Hematopoietic multipotent progenitor cell treated with erythropoietin and hydrocortisone succinate and interleukin-3 and kit ligand, for 4 days (in vitro differentiated cells): ENCODE data around the gene ADAMTS7.
"Not testable (repeated sequence)": the region's sequence is repeated elsewhere in the genome, so short reads cannot be mapped to it uniquely, and the experiment has no call there.

Source experiments
- DNase-seq: peaks from one replicate; pipeline ENCODE4 v3.0.0-alpha.2; 2015

The ADAMTS7 gene

DNA sequence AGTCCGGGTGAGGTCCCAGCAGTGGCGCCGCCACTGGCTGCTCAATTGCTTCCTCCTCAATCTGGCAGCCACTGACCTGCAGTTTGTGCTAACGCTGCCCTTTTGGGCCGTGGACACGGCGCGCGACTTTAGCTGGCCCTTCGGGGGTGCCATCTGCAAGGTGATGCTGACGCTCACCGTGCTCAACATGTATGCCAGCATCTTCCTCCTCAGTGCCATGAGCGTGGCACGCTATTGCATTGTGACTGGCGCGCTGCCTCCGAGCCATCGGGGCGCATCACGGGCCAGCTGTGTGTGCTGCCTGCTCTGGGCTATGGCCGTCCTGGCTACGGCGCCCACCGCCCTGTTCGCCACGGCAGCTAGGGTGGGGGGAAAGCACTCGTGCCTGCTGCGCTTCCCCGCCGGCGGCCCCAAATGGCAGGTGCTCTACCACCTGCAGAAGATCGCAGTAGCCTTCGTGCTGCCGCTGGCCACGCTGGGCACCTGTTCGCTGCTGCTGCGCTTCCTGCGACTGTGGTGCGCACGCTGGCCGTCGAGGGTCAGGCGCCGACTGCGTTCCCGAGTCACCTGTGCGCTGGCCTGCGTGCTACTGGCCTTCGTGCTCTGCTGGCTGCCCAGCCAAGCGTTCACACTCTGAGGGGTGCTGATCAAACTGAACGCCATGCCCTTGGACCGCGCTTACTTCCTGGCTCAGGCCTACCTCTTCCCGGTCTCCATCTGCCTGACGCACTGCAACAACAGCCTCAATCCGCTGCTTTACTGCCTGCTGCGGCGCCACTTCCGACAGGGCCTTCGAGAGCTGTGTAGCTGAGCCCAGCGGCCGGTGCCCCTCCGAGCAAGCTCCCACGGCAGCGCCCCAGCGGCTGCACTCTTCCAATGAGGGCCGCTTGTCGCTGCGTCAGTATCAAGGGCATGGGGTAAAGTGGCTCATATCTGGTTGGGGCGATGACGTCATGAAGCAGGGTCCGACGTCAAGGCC lies 20.3 kb upstream of the ADAMTS7 start:
- DNase-seq: peak; percentile 18

DNA sequence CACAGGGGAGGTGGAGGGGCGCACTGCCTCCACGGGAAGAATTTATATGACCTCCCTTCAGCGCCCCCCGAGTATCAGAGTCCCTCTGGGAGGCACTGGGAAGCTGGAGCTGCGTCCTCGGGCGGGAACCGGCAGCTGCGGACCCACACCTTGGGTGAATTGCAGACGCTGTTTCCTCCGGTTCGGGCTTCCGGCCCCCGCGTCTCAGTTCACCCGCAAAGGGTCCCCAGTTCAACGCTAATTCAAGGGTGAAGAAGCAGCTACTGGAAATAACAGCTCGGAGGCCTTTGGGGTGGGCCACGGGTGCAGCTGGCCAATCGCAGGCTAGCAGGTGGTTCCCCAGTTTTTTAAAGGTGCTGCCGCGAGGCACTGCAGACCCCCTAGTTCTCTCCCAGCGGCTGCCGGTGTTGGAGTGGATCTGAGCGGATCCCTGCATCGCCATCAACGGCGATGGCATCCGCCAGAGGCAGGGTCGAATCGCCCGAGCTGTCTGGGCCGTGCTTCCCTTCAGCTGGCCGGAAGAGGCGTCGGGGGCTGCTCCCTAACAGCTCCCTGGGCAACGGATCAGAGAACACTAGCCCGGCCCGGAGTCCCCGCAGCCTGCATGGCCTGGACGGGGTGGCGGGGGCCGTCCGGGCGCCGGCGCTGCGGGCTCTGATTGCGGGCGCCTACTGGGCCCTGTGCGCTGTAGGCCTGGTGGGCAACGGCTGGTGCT lies 19.4 kb upstream of the ADAMTS7 start:
- peak; percentile 27 for DNase-seq

DNA sequence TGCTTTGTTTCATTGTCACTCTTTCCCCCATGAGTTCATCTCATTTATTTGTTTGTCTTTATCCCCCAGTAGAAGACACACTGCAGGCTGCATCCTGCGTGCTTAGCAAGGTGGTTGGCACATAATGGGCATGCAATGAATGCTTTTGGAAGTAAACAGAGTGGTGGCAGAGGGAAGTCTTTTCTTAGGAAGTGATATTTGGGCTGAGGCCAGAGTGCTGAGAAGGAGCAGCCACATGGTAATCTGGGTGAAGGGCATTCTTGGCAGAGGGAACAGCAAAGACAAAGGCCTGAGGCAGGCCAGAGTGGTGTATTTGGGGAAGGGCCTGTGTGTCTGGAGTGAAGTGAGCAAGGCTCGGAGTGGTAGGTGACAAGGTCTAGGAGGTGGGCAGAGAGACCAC lies 17.7 kb upstream of the ADAMTS7 start:
- no peak for DNase-seq

DNA sequence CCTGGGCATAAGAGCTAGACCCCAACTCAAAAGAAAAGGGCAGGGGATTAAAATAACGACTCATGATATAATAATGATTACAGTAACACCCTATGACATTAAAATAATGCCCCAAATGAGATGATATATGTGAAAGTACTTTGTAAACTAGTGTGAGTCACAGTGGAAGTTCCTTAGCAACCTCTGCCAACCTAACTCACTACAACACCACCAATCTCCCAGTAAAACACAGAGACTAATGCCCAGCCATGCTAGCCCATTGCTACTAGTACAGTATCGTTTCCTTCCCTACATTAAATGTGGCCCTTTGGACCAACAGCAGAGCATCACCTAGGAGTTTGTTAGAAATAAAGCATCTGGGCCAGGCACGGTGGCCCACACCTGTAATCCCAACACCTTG lies 11.2 kb upstream of the ADAMTS7 start:
- DNase-seq: no peak

DNA sequence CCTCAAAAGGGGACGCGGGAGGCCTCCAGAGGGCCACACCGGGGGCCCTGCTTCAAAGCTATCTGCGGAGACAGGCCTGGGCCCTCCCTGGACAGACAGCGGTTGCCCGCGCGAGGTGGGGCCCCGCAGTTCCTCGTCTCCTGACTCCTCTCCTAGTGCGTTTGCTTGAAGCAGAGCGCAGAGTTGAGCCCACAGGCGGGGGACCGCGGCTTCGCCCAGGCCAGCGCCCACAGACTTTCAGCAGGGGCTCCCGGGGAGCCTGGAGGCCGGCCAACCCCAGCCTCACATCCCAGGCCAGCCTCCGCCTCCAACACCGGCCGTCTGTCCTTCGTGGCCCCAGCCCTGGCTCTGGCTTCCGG lies 540 bp upstream of the ADAMTS7 start:
- DNase-seq: peak; percentile 33

DNA sequence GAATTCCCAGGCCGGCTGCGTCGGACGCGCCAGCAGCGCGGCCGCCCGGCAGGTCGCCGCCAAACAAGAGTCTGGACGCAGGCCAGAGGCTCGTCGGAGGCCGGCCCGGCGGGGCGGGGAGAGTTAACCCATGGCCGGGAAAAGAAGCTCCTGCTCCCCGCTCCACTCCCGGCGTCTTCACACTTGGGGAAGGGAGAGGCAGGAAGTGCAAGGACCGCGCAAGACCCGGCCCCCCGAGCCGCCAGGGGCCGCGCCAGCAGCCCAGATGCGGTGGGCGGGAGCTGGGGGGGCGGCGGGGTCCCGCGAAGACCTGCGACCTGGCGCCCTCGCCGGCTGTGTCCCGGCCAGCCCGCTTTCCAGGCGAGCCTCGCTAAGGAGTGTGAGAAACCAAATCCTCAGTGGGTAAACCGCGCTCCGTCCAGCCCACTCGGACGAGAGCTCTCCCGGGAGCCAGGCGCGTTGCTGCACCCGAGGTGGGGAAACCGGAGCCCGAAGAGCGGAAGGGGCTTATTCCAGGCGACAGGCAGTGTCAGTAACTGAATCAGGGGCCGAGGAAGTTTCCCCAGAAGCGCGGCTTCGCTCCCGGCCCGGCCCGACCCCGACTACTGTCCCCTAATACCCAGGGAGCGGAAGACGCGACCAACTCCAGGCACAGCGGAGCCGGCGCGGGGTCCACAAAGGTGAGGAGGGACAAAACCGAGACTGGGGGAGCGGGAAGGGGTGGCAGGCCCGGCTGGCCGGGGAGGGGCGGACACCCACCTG lies 721 bp downstream of the ADAMTS7 start:
- no peak for DNase-seq

DNA sequence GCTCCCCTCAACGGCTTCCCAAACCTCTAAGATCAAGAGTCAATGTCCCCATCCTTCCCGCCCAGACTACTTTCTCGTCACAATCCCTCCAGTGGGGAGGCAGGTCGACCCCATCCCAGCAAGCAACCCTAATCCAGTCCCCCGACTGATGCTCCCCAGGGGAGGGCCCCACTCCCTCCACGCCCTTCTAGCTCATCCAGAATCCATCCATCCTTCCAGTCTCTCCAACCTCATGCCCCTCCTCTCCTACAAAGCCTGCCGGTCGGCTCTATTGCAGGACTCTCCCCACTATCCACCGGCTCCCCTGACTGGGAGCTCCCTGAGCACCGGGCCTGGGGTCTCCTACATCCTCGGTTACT lies 1.3 kb downstream of the ADAMTS7 start:
- DNase-seq: no peak

DNA sequence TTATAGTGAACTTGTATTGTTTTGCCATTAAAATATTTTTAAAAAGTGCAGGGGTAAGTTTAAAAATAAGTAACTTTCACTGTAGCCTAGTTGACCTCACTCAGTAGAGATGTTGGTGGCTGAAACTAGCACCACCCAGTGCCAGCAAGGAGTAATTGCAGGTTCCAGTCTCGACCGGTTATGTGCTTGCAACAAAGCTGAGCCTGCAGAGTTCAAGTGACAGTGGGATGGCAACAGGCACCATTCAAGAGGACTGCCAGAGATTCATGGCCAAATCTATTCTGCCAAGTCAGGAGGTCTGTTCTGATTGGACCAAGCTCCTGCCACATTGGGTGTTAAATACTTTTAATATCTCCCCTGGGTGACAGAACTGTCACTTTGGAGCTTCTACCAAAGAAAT lies 2.7 kb downstream of the ADAMTS7 start:
- peak; percentile 75 for DNase-seq

DNA sequence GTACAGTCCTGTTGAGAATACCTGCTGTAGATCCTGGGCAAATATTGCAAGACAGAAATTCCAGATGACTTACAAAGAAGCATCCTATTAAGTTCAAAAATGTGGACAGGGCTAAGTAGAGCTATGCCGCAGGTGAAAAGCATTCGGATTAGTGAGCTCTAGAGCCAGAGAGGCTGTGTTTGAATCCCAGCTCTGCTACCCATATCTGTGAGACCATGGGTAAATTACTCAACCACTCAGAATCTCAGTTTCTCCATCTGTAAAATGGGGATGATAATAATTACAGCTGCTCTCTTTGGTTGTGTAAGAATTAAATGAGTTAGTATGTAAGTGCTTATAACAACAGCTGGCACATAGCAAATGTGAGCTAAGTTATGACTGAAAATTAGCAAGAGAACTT lies 3.9 kb downstream of the ADAMTS7 start:
- no peak for DNase-seq

DNA sequence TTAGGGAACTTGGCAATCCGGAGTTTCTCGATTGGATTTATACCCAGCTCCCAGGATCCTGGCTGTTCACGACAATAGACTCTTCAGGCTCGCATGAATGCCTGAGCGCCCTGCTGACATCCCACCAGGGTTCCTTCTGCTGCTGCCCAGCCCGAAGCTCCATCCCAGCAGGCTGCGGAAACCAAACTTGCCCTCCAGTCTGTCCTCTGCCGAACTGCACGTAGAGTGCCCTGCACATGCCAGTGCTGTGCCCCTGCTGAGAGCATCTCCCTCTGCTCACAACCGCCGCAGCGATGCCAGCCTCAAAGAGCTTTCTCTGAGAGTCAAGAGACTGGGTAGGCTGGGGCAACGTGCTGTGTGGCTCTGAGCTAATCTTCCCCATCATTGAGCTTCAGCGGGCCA lies 6.9 kb downstream of the ADAMTS7 start:
- DNase-seq: no peak

DNA sequence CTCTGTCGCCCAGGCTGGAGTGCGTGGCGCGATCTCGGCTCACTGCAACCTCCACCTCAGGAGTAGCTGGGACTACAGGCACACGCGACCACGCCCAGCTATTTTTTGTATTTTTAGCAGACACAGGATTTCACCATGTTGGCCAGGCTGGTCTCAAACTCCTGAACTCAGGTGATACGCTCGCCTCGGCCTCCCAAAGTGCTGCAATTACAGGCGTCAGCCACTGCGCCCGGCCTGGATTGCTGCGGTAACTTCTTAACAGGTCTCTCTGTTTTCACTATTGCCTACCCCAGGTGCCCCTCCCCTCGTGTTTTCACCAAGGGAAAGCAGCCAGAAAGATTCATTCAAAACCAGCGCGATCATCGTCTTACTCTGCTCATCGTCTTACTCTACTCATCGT lies 10.5 kb downstream of the ADAMTS7 start:
- DNase-seq: no peak

DNA sequence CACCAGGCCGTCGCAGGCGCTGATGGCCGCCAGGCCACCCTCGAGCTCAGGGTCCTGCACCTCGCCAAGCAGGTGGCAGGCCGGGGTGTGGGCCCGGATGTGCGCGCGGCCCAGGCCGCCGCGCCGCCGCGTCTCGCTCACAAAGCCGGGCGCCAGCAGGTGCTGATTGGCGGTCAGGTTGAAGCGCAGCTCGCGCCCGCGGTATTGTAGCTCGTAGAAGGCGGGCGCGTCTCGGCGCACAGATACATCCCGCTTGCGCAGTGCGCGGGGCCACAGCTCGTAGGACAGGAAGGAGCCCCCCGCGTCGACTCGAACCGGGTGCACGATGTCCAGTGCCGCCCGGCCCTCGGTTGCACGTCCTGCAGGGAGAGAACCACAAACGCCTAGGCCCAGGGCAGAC lies 11.1 kb downstream of the ADAMTS7 start:
- no peak for DNase-seq

DNA sequence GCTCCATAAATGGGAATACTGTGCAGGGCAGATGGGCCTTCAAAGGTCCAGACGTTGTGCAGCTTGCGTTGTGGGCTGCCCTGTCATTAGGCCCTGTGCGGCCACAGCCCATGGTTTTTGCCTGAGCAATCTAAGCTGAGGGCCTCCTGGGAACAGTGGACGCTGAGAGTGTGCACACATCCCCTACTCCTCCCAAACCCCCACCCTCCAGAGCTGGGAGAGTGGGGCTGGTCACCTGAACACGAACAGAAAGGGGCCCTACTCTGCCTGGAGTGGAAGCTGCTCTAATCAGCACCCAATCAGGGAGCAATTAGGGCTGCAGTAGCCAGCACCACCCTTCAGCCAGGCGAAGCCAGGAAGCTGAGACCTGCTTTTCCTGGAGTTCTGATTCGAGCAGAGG lies 12.2 kb downstream of the ADAMTS7 start:
- not testable (repeated sequence) for DNase-seq

DNA sequence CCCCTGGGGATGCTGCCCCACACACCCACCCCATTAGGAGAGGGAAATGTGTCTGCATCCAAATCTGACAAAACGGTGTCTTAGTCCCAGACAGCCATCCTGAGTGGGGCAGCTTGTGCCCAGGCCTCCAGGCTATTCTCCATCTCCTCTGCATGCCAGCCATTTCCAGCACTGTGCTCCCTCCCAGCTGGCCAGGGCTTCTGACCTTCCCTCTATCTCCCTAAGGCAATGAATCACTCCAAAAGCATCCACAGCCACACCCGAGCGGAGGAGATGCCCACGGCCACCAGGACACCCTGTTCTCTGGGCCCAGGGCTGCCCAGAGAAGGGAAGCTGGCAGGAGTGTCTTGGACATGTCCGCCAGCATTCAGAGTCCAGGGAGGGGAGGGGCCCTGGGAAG lies 12.9 kb downstream of the ADAMTS7 start:
- not testable (repeated sequence) for DNase-seq

DNA sequence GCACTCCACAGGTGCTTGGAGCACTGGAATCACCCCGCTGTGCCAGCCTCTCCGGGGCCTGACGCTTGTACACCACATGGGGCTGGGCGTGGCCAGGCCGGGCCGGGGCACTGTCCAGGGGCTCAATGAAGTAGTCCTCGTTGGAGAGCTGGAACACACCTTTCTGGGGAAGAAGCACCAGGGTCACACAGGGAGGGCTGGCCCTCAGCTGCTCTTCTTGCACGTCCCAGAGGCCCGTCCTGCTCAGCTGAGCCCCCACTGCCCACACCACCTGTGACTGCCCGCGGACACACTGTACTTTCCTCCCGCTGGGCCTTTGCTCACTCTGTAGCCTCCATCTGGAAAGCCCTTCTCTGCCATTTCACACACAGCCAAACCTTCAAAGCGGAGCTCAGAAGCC lies 13.3 kb downstream of the ADAMTS7 start:
- no peak for DNase-seq

DNA sequence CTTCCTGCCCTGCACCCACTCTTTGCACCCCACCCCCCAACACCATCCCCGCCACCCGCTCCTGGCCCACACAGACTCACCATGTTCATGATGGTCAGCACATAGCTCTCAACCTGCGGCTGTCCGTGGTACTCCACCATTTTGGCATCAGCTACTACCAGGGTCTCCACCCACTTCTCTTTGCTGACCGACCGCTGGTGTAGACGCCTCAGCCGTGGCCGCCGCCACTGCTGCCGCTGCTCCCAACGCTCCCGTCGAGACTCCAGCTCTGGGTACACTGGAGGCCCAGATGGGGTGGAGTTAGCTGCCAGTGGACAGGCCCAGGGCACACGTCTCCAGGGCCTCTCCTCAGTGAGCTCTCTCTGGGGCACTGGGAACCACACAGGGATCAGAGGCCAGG lies 14.8 kb downstream of the ADAMTS7 start:
- DNase-seq: no peak

DNA sequence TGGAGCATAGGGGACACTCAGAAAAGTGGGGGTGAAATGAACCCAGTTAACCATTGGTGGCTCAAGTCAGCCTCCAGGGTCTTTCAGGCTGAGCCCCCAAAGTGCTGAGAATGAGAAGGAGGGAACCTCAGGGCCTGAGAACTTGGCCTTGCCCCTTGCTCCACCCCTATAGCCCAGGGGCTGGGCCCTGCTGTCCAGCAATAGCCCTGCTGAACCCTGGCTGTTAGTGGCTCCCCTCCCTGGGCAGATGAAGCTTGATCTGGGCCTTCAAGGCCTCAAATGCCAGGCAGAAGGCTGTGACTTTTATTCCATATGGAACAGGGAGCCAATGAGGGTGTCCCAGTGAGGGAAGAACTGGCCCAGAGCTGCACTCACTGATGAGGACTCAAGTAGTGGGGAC lies 16.2 kb downstream of the ADAMTS7 start:
- no peak for DNase-seq

DNA sequence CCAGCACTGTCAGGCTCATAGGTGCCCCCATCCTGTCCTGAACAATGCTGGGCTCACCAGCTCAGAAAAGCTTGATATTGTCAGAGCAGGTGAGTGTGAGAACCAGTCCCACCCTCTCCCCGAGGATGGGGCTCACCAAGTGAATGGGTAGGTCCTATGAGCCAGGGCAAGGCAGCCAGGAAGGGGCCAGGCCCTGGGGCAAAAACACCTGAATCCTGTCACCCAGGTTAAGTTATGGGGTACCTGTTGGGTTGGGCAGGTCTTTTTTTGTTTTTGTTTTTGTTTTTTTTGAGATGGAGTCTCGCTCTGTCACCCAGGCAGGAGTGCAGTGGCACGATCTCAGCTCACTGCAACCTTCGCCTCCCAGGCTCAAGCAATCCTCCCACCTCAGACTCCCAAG lies 16.8 kb downstream of the ADAMTS7 start:
- DNase-seq: not testable (repeated sequence)

DNA sequence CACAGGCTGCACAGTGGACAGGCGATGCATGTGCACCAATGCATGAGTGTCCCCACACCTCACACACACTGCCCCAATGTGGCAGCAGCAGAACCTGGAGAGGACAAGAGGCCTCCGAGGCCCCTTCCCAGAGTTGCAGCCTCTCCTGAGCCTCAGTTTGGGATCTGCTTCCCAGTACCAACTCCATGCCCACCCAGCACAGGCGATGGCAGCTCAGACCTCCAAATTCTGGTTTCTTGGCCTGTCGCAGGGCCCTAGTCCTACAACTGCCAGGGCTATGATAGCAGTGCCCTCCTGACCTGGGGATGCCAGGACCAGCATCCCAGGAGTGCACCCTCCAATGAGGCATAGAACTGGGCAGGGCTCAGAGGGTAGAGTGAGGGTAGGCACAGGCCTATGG lies 19.9 kb downstream of the ADAMTS7 start:
- DNase-seq: no peak

DNA sequence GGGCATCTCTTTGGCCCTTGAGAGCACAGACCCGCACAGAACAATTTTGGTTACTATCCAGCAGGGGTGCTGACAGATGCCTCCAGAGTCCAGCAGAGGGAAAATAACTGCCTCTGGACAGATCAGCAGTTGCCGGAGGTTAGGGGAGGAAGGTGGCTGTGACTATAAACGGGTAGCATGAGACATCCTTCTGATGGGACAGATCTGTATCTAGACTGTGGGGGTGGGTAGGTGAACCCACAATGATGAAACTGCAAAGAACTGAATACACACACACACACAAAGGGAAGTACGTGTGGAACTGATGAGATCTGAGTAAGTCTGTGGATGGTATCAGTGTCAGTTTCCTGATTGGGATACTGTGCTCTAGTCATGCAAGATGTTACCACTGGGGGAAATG lies 21.2 kb downstream of the ADAMTS7 start:
- peak; percentile 81 for DNase-seq

DNA sequence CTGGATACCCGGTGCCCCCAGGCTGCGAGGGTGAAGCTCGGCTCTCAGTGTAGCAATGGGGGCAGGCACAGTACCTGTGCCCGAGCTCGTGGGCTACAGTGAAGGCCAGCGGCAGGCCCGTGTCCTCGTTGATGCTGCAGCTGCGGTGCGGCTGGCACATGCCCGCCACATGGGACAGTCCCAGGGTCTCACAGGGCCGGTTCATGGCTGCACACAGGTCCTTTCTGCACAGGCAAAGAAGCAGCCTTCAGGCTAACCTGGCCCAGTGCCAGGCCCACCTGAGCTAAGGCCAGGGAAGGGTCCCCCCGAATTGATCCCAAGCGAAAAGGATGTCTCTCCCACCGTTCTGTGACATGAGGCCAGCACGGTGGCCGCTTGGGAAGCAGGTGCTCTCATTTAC lies 21.6 kb downstream of the ADAMTS7 start:
- DNase-seq: no peak

DNA sequence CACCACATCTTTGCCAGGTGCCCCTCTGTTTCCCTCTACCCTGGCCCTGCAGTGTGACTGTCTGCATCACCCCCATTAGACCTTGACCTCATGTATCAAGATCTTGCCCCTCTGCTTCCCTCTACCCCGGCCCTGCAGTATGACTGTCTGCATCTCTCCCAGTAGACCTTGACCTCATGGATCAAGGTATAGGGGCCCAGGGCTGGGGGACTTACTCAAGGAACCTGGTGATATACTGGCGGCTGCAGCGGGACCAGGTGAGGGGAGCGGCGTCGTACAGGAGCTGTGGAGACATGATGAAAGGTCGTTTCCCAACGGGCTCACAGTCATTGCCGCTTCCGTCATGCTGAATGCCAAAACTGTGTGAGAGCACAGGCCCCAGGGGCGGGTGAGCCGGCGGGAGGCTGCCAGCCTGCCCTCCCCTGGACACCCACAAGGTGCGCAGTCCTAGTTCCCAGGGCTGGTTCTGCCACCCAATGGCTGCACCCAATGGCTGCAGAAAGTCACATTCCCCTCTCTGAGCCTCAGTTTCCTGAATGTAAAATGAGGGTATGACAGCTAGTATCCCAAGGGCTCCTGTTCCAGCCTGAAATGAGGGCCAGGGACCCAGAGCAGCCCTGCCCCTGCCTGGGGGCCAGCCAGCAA lies 23.1 kb downstream of the ADAMTS7 start:
- DNase-seq: no peak

DNA sequence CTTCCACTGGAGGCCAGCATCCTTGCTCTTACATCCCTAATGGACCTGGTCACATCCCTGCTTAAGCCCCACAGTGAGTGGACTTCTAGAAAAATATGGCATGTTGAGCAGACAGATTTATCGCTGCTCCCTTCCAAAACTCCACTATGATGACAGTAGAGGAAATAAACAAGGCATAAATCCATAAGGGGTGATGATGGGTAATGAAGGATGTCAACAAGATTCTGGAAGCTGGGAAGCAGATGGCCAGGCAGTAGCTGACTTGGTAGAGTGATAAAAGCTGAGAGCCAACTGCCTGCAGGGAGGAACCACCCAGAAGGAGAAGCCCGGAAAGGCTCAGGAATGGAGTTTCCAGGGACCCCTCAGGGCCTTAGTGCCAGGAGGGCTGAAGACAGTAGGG lies 28.9 kb downstream of the ADAMTS7 start:
- not testable (repeated sequence) for DNase-seq
